GM12865 (cell line): ENCODE measurements around the gene NSD1.

Source experiments
- DNase-seq: peaks from one replicate; pipeline ENCODE4 v3.0.0; 2010; ENCODE audit warnings: low read depth
- H3K4me3 ChIP-seq: 2 replicates; pipeline ENCODE4 v1.5.1; 2011; ENCODE audit warnings: mild to moderate bottlenecking, low read depth, low read length, control low read depth
- TF ChIP-seq, protein P1 (sequence below): IDR thresholded peaks from 2 replicates; pipeline ENCODE4 v1.5.1; 2011; ENCODE audit warnings: low read length, control low read depth, low read depth, inconsistent platforms; ENCODE audit not compliant: insufficient read depth; ENCODE audit errors: missing control alignments

The NSD1 gene

DNA sequence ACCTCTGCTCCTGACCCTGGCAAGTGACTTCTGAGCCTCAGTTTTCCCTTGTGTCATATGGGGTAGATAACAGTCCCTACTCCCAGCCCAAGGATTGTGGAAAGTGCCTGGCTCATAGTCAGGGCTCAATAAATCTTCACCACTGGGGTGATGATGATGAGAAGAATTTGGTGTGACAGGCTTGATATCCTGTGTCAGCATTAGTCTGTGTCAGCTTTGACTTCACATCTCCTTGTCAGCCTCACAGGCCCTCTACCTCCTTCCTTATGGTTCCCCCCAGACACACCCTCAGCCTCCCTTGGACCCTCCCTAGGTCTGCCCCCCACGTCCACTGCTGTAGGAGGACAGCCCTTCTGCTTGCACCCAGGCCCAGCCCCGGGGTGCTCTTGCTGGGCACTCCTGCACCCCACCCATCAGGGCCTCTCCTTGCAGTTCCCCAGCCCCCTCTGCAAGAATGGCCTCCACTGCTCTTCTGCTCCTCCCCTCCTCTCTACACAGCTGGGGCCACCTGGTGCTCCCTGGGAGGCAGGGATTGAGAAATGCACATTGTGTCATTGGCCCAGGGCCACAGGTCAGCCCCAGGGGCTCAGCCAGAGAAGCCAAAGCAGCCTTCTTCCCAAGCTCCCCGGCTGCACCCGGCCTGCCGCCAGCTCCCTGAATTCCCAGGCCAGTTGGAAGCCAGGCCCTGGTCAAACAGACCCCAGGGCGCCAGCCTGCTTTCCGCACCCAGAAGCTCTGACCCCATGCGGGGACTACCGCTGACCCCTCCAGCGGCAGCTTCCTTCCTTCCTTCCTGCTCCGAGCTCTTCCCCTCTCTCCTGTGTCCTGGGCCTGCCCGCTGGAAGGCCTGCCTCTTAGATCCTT, 39.1 kb upstream of the NSD1 start:
- TF ChIP-seq, protein P1, sequence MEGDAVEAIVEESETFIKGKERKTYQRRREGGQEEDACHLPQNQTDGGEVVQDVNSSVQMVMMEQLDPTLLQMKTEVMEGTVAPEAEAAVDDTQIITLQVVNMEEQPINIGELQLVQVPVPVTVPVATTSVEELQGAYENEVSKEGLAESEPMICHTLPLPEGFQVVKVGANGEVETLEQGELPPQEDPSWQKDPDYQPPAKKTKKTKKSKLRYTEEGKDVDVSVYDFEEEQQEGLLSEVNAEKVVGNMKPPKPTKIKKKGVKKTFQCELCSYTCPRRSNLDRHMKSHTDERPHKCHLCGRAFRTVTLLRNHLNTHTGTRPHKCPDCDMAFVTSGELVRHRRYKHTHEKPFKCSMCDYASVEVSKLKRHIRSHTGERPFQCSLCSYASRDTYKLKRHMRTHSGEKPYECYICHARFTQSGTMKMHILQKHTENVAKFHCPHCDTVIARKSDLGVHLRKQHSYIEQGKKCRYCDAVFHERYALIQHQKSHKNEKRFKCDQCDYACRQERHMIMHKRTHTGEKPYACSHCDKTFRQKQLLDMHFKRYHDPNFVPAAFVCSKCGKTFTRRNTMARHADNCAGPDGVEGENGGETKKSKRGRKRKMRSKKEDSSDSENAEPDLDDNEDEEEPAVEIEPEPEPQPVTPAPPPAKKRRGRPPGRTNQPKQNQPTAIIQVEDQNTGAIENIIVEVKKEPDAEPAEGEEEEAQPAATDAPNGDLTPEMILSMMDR = no peak
- no peak overlapping the region for H3K4me3 ChIP-seq
- DNase-seq = no peak

DNA sequence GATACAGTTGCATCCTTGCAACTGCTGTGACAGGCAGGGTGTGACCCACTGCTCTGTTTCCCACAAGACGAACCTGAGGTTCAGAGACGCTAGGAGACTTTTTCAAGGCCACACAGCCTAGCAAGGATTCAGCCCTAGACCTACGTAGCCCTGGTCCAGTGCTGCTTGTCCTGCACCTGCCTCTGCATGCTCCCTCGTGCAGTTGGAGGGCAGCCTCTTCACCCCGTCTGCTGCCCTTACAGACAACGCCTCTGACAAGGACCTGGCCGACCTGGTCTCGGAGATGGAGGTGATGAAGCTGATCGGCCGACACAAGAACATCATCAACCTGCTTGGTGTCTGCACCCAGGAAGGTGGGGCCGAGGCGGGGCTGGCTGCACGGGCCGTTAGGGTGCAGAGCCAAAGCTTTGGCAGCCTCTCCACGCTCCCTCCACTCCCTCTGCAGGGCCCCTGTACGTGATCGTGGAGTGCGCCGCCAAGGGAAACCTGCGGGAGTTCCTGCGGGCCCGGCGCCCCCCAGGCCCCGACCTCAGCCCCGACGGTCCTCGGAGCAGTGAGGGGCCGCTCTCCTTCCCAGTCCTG, 38.4 kb upstream of the NSD1 start:
- TF ChIP-seq, protein P1 = no peak
- H3K4me3 ChIP-seq = no peak overlapping the region
- DNase-seq = no peak

DNA sequence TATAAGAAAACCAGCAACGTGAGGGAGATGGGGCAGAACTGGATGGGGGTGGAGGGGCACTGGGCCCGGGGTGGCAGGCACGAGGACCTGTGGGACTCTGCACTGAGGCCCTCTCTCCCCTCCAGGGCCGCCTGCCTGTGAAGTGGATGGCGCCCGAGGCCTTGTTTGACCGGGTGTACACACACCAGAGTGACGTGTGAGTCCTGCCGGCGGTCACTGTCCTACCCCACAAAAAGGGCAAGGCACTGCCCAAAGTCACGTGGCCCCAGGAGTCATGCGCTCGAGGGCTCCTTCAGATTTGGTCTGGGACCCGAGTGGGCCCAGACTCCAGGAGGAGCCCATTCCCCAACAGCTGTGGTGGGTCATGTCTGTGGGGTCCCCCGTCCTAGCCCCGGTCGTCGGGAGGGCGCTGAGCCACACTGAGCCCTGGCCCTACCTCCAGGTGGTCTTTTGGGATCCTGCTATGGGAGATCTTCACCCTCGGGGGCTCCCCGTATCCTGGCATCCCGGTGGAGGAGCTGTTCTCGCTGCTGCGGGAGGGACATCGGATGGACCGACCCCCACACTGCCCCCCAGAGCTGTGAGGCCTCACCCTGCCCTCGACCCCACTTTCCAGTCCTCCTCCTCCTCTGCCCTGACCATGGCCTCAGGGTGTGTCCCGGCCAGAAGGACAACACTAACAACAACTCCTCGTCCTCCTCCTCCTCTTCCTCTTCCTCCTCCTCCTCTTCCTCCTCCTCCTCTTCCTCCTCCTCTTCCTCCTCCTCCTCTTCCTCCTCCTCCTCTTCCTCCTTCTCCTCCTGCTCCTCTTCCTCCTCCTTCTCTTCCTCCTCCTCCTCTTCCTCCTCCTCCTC, 37.2 kb upstream of the NSD1 start:
- DNase-seq = no peak
- TF ChIP-seq, protein P1 = no peak

DNA sequence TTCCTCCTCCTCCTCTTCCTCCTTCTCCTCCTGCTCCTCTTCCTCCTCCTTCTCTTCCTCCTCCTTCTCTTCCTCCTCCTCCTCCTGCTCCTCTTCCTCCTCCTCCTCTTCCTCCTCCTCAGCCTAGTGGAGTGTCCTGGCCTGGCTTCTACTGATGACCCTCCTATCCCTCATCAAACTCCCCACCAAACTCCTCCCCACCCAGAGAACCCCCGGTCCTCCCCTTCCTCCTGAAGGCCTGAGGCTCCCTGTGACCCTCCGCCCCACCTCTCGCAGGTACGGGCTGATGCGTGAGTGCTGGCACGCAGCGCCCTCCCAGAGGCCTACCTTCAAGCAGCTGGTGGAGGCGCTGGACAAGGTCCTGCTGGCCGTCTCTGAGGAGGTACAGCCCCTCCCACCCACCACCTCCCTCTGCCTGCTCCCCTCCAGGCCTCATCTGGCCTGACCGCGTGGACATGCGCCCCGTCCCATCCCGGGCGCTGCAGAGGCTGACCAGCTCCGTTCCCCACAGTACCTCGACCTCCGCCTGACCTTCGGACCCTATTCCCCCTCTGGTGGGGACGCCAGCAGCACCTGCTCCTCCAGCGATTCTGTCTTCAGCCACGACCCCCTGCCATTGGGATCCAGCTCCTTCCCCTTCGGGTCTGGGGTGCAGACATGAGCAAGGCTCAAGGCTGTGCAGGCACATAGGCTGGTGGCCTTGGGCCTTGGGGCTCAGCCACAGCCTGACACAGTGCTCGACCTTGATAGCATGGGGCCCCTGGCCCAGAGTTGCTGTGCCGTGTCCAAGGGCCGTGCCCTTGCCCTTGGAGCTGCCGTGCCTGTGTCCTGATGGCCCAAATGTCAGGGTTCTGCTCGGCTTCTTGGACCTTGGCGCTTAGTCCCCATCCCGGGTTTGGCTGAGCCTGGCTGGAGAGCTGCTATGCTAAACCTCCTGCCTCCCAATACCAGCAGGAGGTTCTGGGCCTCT, 36.3 kb upstream of the NSD1 start:
- no peak for DNase-seq
- H3K4me3 ChIP-seq = no peak overlapping the region
- TF ChIP-seq, protein P1 = no peak

More for the DNA sequence above, 37.2 kb upstream of the NSD1 start:
- no peak overlapping the region for H3K4me3 ChIP-seq

DNA sequence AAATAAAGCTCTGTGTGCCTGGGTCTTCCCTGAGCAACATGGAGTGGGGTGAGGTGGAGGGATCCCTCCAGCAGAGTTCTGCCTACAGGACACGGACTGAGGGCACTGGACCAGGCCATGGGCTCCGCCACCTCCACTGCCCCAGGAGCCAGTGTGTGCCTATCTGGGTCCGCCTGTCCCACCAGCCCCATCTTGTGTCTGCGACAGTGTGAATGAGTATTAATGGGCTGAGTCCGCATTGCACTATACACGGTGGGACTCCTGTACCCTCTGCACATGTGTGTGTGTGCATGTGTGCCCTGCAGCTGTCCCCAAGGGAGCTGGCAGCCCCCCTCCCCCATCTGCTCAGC, 35.5 kb upstream of the NSD1 start:
- DNase-seq = no peak
- H3K4me3 ChIP-seq = no peak overlapping the region
- TF ChIP-seq, protein P1 = no peak

DNA sequence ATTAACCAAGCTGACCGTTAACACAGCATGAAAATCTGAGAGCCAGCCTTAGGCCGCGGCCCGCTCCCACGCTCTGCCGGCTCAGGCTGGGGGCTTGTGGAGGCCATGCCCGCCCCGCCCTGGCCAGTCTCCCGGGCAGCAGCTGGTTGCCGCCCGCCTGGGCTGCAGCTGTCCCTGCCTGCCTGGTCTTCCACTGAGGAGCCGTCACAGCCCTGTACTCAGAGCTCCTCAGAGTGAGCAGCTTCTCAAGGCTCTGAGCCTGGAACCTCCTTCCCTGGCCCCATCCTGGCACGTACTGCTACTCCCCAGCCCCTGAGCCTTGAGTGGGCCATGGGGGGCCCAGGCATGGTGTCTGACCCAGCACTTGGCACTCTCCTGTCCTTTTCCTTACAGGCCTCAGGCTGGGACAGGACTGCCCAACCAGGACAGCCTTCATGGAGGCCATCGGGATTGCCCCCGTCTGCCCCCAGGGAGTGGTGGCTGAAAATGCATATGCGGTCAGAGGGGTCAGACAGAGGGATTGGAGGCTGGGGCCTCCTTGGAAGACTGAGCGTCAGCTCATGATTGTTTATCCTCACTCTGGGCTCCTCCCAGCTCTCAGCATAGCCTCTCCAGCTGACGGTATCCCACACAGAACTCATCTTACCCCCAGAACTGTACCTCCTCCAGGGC, 35.0 kb upstream of the NSD1 start:
- TF ChIP-seq, protein P1 = no peak
- DNase-seq = no peak
- no peak overlapping the region for H3K4me3 ChIP-seq
